SU-DHL-6 (cell line): Measurements from ENCODE around the gene EPHA4.

ENCODE experiments used
- H2AFZ ChIP-seq: fragments of 200-600 bp; sonication (generic); 2 replicates; pipeline ENCODE4 v1.6.1; 2014; ENCODE audit warnings: low read depth, mild to moderate bottlenecking, moderate library complexity, mixed read lengths, antibody characterized with exemption, low read length; ENCODE audit not compliant: severe bottlenecking
- H3F3A ChIP-seq: fragments of 200-600 bp; shearing (Covaris generic); 2 replicates; pipeline ENCODE4 v1.6.0; 2016; ENCODE audit warnings: antibody characterized with exemption, mild to moderate bottlenecking; ENCODE audit not compliant: insufficient read depth
- H3K27ac ChIP-seq: fragments of 200-600 bp; sonication (generic); 2 replicates; pipeline ENCODE4 v1.5.1; 2016; ENCODE audit warnings: low read depth, mild to moderate bottlenecking, low read length, moderate library complexity, mixed read lengths
- H3K27me3 ChIP-seq: fragments of 200-600 bp; sonication (generic), shearing (Covaris generic); 2 replicates; pipeline ENCODE4 v1.6.0; 2014; ENCODE audit warnings: mild to moderate bottlenecking, low read length
- H3K36me3 ChIP-seq: fragments of 200-600 bp; sonication (generic); 2 replicates; pipeline ENCODE4 v1.6.1; 2014; ENCODE audit warnings: mild to moderate bottlenecking, low read length, mixed read lengths
- H3K4me2 ChIP-seq: fragments of 300-600, 200-600 bp; shearing (Covaris generic), sonication (generic); 2 replicates; pipeline ENCODE4 v1.6.0; 2014; ENCODE audit warnings: low read length, low read depth, mild to moderate bottlenecking; ENCODE audit not compliant: poor library complexity, severe bottlenecking
- H3K4me3 ChIP-seq: fragments of 200-600 bp; sonication (generic); 2 replicates; pipeline ENCODE4 v1.5.1; 2014; ENCODE audit warnings: antibody characterized with exemption, low read length, mild to moderate bottlenecking, mixed read lengths; ENCODE audit not compliant: insufficient read depth, poor library complexity, severe bottlenecking
- H3K79me2 ChIP-seq: fragments of 200-600 bp; sonication (generic); 2 replicates; pipeline ENCODE4 v1.6.1; 2014; ENCODE audit warnings: mild to moderate bottlenecking, low read length, moderate library complexity; ENCODE audit not compliant: insufficient read depth
- H3K9ac ChIP-seq: fragments of 200-600 bp; sonication (generic); 2 replicates; pipeline ENCODE4 v1.7.0; 2014; ENCODE audit warnings: mild to moderate bottlenecking, low read length
- H3K9me2 ChIP-seq: fragments of 200-600 bp; sonication (generic); replicated peaks from 2 replicates; pipeline ENCODE4 v1.6.1; 2014; ENCODE audit warnings: low read length; ENCODE audit not compliant: insufficient read depth
- H3K9me3 ChIP-seq: fragments of 200-600 bp; sonication (generic); 2 replicates; pipeline ENCODE4 v1.6.1; 2014; ENCODE audit warnings: low read length, mixed read lengths; ENCODE audit not compliant: insufficient read depth
- H4K20me1 ChIP-seq: fragments of 200-600 bp; sonication (generic); 2 replicates; pipeline ENCODE4 v1.6.1; 2014; ENCODE audit warnings: low read depth, mild to moderate bottlenecking, antibody characterized with exemption, low read length, moderate library complexity, mixed read lengths
- EZH2phosphoT487 ChIP-seq: fragments of 200-600 bp; sonication (generic), shearing (Covaris generic); conservative IDR thresholded peaks from 2 replicates; pipeline ENCODE4 v1.6.1; 2018; ENCODE audit warnings: mild to moderate bottlenecking, antibody characterized with exemption, low read length, moderate library complexity, mixed read lengths
- TF ChIP-seq, protein P1 (sequence below): fragments of 200-600 bp; sonication (generic); IDR thresholded peaks from one replicate; pipeline ENCODE4 v1.5.1; 2017; ENCODE audit warnings: antibody characterized with exemption, mild to moderate bottlenecking, low read length, moderate library complexity; ENCODE audit not compliant: insufficient read depth, poor library complexity, severe bottlenecking

EPHA4 gene

DNA sequence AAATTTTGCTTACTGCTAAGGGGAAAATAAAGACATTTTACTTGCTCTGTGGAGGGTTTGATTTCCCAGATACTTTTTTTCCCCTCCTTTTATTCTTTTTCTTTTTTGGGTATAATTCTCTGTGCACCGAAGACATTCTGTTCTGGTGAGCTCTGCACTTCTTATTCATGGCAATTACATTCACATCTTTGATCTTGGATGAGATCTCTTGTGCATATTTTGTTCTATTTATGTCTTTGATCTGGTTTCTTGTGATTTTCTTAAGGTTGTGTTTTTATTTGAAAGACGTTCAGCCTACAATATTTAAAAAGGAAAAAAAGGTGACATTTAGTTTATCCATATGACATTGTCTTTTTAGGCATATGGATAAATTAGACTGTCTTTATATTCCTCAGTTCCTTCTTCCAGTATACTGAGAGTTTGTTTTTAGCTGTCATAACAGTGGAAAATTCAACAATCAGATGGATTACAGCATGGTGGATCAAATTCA is 33.7 kb upstream of the EPHA4 start:
- Histone ChIP-seq H3K9me3 (no peaks in the 10 kb centered on the region), H3K79me2 (no peaks in the 10 kb centered on the region), H3K27ac (no peak overlapping the region), H3F3A (no peaks in the 10 kb centered on the region), H4K20me1 (no peaks in the 10 kb centered on the region), H3K36me3 (no peaks in the 10 kb centered on the region), H2AFZ (no peak overlapping the region), H3K4me2 (no peak overlapping the region), H3K27me3 (no peaks in the 10 kb centered on the region), H3K4me3 (no peak overlapping the region), H3K9me2 (no peaks in the 10 kb centered on the region), H3K9ac (no peak overlapping the region)
- TF ChIP-seq, protein P1, sequence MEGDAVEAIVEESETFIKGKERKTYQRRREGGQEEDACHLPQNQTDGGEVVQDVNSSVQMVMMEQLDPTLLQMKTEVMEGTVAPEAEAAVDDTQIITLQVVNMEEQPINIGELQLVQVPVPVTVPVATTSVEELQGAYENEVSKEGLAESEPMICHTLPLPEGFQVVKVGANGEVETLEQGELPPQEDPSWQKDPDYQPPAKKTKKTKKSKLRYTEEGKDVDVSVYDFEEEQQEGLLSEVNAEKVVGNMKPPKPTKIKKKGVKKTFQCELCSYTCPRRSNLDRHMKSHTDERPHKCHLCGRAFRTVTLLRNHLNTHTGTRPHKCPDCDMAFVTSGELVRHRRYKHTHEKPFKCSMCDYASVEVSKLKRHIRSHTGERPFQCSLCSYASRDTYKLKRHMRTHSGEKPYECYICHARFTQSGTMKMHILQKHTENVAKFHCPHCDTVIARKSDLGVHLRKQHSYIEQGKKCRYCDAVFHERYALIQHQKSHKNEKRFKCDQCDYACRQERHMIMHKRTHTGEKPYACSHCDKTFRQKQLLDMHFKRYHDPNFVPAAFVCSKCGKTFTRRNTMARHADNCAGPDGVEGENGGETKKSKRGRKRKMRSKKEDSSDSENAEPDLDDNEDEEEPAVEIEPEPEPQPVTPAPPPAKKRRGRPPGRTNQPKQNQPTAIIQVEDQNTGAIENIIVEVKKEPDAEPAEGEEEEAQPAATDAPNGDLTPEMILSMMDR = no peak
- TF ChIP-seq EZH2phosphoT487 = no peak

DNA sequence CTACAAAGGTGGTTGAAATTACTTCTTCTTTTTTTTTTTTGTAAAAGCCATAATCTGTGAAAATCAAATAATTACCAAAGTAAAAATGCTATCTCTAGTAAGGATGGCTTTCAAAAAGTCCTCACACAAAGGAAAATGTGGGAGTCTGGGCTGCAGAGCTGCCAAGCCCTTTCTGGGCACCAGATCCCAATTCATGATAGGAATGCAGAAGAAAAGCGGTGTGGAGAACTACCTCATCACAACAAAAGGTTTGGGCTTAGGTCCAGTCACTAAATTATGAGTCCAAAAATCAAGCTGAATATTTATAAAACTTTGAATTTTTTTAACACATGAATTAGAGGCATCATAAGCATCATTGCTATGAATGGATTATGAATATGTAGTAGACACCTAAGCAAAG is 30.8 kb upstream of the EPHA4 start:
- no peak overlapping the region for H3K4me3 ChIP-seq
- no peaks in the 10 kb centered on the region for H3K27me3 ChIP-seq
- no peak for TF ChIP-seq EZH2phosphoT487
- TF ChIP-seq, protein P1 = no peak
- H3K9me3 ChIP-seq = no peaks in the 10 kb centered on the region
- no peaks in the 10 kb centered on the region for H3K9me2 ChIP-seq
- no peaks in the 10 kb centered on the region for H3K79me2 ChIP-seq
- H3K36me3 ChIP-seq = no peaks in the 10 kb centered on the region
- no peak overlapping the region for H3K9ac ChIP-seq
- H3K4me2 ChIP-seq = no peak overlapping the region
- H3F3A ChIP-seq = no peaks in the 10 kb centered on the region
- no peak overlapping the region for H3K27ac ChIP-seq
- no peaks in the 10 kb centered on the region for H4K20me1 ChIP-seq
- no peak overlapping the region for H2AFZ ChIP-seq

DNA sequence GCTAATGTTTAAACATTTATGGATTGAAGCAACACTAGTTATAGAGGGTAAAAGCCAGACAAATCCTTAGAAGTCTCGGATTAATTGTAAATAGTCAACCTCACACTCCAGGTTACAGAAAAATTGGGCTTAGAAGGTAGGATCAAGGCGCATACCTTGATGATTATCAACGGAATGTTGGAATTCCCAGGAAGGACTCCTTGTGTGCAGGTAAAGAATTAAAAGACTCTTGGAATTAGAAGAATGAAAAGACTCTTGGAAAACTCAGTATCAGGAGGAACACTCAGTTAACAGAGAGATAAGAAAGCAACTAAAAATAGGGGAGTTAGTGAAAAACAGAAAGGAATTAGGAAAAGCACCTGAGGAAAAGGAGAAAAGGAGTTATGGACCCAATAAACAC is 29.3 kb upstream of the EPHA4 start:
- no peaks in the 10 kb centered on the region for H3K27me3 ChIP-seq
- H2AFZ ChIP-seq = no peak overlapping the region
- H3K9ac ChIP-seq = no peak overlapping the region
- no peaks in the 10 kb centered on the region for H3K9me3 ChIP-seq
- no peak overlapping the region for H3K4me3 ChIP-seq
- H3K27ac ChIP-seq = no peak overlapping the region
- no peaks in the 10 kb centered on the region for H3K79me2 ChIP-seq
- no peaks in the 10 kb centered on the region for H4K20me1 ChIP-seq
- H3F3A ChIP-seq = no peaks in the 10 kb centered on the region
- H3K36me3 ChIP-seq = no peaks in the 10 kb centered on the region
- TF ChIP-seq, protein P1 = no peak
- no peaks in the 10 kb centered on the region for H3K9me2 ChIP-seq
- H3K4me2 ChIP-seq = no peak overlapping the region

DNA sequence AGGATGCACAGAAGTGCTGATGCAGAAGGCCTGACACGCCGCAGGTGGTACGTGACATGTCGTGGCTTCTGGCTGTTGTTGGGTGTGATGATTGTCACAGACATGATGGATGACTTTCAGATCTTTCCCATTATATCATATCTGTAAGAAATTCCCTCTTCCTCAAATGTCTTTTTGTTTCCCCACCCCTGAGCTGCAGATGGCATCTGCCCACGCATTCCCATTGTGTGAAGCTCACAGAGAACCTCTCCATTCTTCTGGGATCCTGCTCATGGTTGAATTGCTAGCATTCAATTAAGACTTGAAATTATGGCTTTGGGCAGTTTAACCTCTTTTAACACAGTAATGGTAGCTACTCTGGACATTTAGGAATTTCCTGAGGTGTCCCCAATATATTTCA is 28.3 kb upstream of the EPHA4 start:
- H3K36me3 ChIP-seq = no peaks in the 10 kb centered on the region
- H3F3A ChIP-seq = no peaks in the 10 kb centered on the region
- H3K27ac ChIP-seq = no peak overlapping the region
- no peak overlapping the region for H2AFZ ChIP-seq
- H3K9me3 ChIP-seq = no peaks in the 10 kb centered on the region
- no peak overlapping the region for H3K9ac ChIP-seq
- H3K4me2 ChIP-seq = no peak overlapping the region
- H3K4me3 ChIP-seq = no peak overlapping the region
- no peaks in the 10 kb centered on the region for H3K9me2 ChIP-seq
- H3K27me3 ChIP-seq = no peaks in the 10 kb centered on the region
- H3K79me2 ChIP-seq = no peaks in the 10 kb centered on the region
- no peak for TF ChIP-seq EZH2phosphoT487
- TF ChIP-seq, protein P1 = no peak
- H4K20me1 ChIP-seq = no peaks in the 10 kb centered on the region
